Neuron (in vitro differentiated cells): ENCODE results near the gene SEH1L.

Source experiments
- H2AFZ ChIP-seq: one replicate; pipeline ENCODE4 v1.6.1; 2013; ENCODE audit warnings: low read depth, mild to moderate bottlenecking, inconsistent platforms, low read length, moderate library complexity
- H3K27me3 ChIP-seq: one replicate; pipeline ENCODE4 v1.6.1; 2013; ENCODE audit warnings: low read length; ENCODE audit not compliant: insufficient read depth
- H3K36me3 ChIP-seq: one replicate; pipeline ENCODE4 v1.6.1; 2013; ENCODE audit warnings: low read length; ENCODE audit not compliant: insufficient read depth
- H3K4me1 ChIP-seq: one replicate; pipeline ENCODE4 v1.6.1; 2013; ENCODE audit warnings: low read length; ENCODE audit not compliant: insufficient read depth
- H3K4me3 ChIP-seq: 2 replicates; pipeline ENCODE4 v1.5.1; 2013; ENCODE audit warnings: mild to moderate bottlenecking, low read length, moderate library complexity
- H3K9me3 ChIP-seq: one replicate; pipeline ENCODE4 v1.6.1; 2013; ENCODE audit warnings: low read length

Gene SEH1L

DNA sequence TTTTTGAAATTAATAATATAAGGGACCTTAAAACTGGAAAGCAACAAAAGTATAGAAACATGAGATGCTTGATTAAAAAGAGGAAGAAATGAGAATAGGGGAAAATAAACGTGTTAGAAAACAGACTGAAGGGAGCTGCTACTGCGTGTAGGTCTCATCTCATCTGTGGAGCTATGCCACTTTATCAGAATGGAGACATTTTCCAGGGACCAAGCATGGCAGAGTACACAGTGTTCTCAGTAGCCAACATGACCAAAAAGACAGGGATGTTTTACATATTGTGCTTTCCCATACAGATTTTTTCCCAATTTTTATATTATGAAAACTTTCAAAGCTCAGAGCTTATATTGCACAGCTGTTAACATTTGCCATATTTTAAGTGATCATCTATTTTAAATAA lies 66.4 kb downstream of the SEH1L start:
- Histone ChIP-seq H3K9me3 (no peaks in the 10 kb centered on the region), H3K4me3 (no peak overlapping the region), H3K27me3 (no peaks in the 10 kb centered on the region), H3K4me1 (no peaks in the 10 kb centered on the region), H2AFZ (no peak overlapping the region), H3K36me3 (peaks cover 80% of the 10 kb centered on the region)

DNA sequence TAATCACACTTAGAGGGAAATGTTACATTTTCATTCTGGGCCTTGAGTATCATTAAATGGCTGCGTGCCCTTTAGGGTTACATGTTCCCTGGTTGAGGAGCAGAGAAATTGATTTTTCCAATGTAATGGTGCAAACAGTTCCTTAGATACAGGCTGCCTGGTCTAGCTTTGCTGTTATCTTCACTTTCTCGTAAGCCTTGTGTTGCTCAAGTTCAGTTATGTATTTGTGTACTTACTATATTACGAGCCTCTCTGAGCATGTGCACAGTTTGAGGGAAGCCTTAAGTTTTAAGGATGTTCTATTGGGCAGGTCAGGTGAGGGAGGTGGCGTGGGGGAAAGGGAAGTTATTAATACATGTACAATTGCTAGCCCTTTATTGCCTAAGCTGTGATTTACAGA lies 67.0 kb downstream of the SEH1L start:
- no peaks in the 10 kb centered on the region for H3K27me3 ChIP-seq
- no peak overlapping the region for H2AFZ ChIP-seq
- H3K9me3 ChIP-seq, result no peaks in the 10 kb centered on the region
- H3K36me3 ChIP-seq, result peaks cover 78% of the 10 kb centered on the region
- H3K4me1 ChIP-seq, result no peaks in the 10 kb centered on the region
- H3K4me3 ChIP-seq, result no peak overlapping the region

DNA sequence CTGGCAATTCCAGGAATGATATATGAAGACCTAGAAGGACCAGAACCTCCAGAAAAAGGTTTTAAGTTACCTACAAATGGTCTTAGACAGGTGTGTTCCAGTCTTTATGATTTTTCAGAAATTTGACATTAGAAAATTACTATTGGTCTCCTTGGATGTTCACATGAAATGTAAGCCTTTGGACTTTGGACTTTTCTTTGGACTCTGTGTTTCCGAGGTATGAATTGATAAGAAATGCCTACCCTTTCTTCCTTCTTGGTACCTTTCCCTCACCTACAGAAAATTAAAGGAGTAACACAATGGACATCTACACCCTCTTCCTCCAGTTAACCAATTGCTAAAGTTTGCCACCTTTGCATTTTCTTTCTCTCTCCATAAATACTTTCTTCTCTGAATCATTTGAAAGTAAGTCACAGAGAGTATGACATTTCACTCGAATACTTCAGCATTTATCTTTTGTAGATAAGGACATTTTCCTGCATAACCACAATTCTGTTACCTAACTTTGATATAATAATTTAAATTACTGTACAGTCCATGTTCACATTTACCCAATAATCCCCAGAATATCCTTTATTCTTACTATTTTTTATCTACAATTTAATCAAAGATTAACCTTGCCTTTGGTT lies 69.5 kb downstream of the SEH1L start:
- Histone ChIP-seq H2AFZ (no peak overlapping the region), H3K36me3 (peaks cover 88% of the 10 kb centered on the region), H3K9me3 (no peaks in the 10 kb centered on the region), H3K27me3 (no peaks in the 10 kb centered on the region), H3K4me1 (no peaks in the 10 kb centered on the region), H3K4me3 (no peak overlapping the region)

DNA sequence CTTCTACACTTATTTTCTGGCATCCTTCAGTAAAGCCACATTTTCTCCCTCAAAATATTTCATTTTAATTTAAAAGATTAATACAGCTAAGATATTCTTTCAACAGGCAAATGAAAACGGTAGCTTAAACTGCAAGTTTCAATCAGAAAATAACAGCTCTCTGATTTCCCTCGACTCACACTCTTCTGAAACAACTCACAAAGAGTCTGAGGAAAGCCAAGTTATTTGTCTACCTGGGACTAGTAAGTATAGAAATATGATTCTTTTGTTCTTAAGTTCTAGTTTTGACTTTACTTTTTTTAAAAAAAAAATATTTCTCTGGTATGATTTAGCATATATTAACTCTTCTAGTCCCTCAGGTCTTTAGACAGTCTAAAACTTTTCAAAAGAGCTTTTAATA lies 70.6 kb downstream of the SEH1L start:
- no peak overlapping the region for H3K4me3 ChIP-seq
- H3K36me3 ChIP-seq, result peaks cover 80% of the 10 kb centered on the region
- H3K4me1 ChIP-seq, result no peaks in the 10 kb centered on the region
- no peaks in the 10 kb centered on the region for H3K9me3 ChIP-seq
- H3K27me3 ChIP-seq, result no peaks in the 10 kb centered on the region
- no peak overlapping the region for H2AFZ ChIP-seq

DNA sequence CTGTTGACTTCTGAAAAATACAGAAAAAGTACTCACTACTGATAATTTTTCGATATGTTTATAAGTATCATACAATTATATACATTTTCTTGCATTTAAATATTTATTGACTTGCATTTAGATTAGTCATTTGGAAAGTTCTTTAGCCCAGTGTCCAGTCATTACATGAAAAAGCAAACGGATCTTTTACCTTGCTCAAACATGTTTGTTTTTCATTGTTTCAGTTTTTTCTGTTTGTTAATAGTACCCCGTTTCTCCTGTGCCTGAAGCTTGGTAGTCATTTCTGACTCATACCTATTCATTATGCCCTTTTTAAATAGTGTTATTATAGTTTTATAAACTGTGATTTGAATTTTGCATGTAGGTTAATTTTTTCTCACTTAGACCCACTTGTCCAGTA lies 71.5 kb downstream of the SEH1L start:
- Histone ChIP-seq H3K9me3 (no peaks in the 10 kb centered on the region), H2AFZ (no peak overlapping the region), H3K4me1 (no peaks in the 10 kb centered on the region), H3K36me3 (peaks cover 74% of the 10 kb centered on the region), H3K27me3 (no peaks in the 10 kb centered on the region), H3K4me3 (no peak overlapping the region)

DNA sequence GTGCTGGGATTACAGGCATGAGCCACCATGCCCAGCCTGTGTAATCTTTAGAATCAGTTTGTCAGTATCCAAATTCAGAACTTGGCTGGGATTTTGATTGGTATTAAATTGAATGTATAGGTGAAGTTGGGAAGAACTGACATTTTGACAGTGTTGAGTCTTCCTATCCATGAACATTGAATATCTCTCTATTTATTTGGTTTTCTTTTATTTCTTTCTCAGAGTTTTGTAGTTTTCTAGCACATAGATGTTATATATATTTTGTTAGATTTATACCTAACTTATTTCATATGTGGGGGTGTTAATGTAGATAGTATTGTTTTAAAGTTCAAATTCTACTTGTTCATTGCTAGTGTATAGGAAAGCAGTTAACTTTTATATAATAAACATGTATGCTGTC lies 74.8 kb downstream of the SEH1L start:
- Histone ChIP-seq H2AFZ (no peak overlapping the region), H3K27me3 (no peaks in the 10 kb centered on the region), H3K4me3 (no peak overlapping the region), H3K36me3 (peaks cover 62% of the 10 kb centered on the region), H3K9me3 (peaks cover 2% of the 10 kb centered on the region), H3K4me1 (no peaks in the 10 kb centered on the region)

DNA sequence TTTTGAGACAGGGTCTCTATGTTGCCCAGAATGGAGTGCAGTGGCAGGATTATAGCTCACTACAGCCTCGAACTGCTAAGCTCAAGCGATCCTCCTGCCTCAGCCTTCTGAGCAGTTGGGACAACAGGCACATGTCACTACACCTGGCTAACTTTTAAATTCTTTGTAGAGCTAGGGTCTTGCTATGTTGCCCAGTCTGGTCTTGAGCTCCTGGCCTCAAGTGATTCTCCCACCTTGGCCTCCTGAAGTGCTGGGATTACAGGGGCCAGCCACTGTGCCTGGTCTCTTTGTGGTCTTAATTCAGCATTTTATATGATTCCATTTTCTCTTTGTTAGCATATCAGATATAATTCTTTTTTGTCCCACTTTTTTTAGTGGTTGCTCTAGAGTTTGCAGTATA lies 77.4 kb downstream of the SEH1L start:
- H3K9me3 ChIP-seq, result peaks cover 2% of the 10 kb centered on the region
- H3K4me3 ChIP-seq, result no peak overlapping the region
- no peak overlapping the region for H2AFZ ChIP-seq
- H3K27me3 ChIP-seq, result no peaks in the 10 kb centered on the region
- H3K36me3 ChIP-seq, result peaks cover 54% of the 10 kb centered on the region
- no peaks in the 10 kb centered on the region for H3K4me1 ChIP-seq

DNA sequence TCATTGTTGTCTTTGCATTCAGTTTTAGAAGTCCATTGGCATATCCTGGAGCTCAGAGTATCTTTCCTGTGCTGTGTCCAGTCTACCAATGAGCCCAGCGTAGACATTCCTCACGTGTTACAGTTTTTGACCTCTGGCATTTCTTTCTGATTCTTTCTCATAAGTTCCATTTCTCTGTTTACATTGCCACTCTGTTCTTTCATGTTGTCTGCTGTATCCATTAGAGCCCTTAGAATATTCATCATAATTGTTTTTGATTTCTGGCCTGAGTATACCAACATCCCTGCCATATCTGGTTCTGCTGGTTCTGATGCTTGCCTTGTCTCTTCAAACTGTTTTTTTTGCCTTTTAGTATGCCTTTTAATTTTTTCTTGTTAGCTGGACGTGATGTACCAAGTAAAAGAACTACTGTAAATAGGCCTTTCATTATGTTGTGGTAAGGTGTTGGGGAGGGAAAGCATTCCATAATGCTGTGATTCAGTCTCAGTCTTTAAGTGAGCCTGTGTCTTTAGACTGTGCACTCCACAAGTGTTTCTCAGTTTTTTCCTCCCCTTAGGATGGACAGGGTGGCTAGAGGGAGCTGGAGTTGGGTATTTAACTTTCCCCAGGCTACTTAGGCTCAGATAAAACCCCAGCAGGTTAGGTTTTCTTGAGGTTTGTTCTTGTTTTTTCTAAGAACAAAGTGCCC lies 78.9 kb downstream of the SEH1L start:
- H3K36me3 ChIP-seq, result peaks cover 52% of the 10 kb centered on the region
- H3K4me3 ChIP-seq, result no peak overlapping the region
- H2AFZ ChIP-seq, result no peak overlapping the region
- H3K27me3 ChIP-seq, result no peaks in the 10 kb centered on the region
- peaks cover 2% of the 10 kb centered on the region for H3K9me3 ChIP-seq
- no peaks in the 10 kb centered on the region for H3K4me1 ChIP-seq

DNA sequence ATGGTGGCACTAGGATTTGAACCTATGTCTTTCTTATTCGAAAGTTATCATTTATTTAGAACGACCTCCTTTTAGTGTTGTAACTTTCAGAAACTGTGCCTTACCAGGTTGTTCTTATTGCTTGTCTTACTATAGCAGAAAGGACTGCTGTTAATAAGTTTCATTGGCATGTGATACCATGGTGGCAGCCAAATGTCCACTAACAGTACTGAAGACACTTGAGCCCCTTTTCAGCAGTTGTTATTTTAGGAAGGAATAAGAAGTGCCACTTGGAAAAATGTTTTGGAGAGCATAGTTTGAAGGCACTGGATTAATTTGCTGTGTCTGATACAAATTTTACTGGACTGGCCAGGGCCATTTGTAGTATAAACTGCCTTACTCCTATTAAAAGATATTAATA lies 81.1 kb downstream of the SEH1L start:
- Histone ChIP-seq H3K4me3 (no peak overlapping the region), H3K27me3 (no peaks in the 10 kb centered on the region), H3K36me3 (peaks cover 56% of the 10 kb centered on the region), H2AFZ (no peak overlapping the region), H3K9me3 (peaks cover 2% of the 10 kb centered on the region), H3K4me1 (no peaks in the 10 kb centered on the region)

DNA sequence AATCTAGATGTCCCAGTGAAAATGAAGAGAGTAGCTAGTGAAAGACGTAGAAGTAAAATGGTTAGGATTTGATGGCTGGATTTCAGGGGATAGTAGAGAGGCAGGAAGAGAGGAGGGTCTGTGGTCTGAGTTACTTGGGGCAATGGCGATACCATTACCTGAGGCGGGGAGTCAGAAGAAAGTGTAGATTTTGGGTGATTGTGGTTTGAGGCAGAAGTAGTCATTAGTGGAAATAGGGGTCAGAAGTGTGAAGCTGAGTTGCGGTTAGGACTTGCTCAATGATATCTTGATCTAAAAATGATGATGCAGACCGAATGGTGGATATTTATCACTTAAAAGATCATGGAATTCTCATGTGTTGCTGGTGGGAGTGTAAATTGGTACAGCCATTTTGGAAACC lies 84.4 kb downstream of the SEH1L start:
- Histone ChIP-seq H3K27me3 (no peaks in the 10 kb centered on the region), H2AFZ (no peak overlapping the region), H3K4me1 (no peaks in the 10 kb centered on the region), H3K36me3 (peaks cover 45% of the 10 kb centered on the region), H3K4me3 (no peak overlapping the region), H3K9me3 (no peaks in the 10 kb centered on the region)

DNA sequence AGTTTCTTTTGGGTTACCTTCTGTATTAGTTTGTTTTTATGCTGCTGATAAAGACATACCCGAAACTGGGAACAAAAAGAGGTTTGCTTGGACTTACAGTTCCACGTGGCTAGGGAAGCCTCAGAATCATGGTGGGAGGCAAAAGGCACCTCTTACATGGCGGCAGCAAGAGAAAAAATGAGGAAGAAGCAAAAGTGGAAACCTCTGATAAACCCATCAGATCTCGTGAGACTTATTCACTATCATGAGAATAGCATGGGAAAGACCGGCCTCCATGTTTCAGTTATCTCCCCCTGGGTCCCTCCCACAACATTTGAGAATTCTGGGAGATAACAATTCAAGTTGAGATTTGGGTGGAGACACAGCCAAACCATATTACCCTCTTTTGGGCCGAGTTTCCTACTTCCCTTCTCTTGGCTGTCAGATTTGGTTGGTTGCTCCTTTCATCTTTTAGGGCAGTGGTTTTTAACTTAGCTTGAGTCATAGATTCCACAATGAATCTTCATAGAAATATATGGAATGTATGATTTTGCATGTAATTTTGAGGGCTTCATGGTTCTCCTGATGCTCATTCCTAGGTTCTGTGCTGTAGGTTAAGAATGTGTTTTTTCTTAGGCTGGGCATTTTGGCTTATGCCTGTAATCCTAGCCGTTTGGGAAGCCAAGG lies 87.6 kb downstream of the SEH1L start:
- Histone ChIP-seq H2AFZ (no peak overlapping the region), H3K4me1 (no peaks in the 10 kb centered on the region)

DNA sequence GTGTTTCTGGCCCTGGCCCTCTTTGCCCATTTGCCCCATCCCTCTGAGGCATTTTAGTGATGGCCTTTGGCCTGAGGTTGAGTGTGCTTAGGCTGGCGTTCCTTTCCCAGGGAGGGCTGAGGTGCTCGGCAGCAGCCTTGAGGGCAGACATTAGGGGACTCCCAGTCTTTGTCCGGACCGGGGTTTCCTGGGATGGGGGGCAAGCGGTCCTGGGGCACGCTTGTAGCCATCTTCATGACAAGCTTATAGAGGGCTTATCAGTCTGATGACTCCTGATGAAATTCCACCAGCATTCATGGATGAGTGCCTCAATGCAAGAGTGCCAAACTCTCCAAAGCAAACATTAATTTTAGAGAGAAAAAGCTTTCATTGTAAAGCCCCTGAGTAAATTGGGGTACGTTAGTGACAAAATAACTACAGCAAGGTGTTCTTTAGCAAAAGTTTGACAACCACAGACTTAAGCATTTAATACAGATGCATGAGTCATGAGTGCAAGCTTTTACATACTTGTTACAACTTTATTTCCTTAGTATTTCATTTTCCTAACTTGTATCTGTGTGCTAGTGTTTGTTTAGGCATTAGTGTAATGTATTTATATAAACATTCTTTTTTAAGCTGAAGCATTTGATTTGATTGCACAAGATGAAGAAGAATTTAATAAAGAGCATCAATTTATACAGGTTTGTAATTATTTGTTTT lies 89.0 kb downstream of the SEH1L start:
- H3K4me1 ChIP-seq, result no peaks in the 10 kb centered on the region
- no peaks in the 10 kb centered on the region for H3K27me3 ChIP-seq
- no peak overlapping the region for H3K4me3 ChIP-seq
- H2AFZ ChIP-seq, result no peak overlapping the region
- peaks cover 26% of the 10 kb centered on the region for H3K36me3 ChIP-seq
- no peaks in the 10 kb centered on the region for H3K9me3 ChIP-seq

More for the DNA sequence above, 87.6 kb downstream of the SEH1L start:
- no peak overlapping the region for H3K4me3 ChIP-seq
- H3K9me3 ChIP-seq, result no peaks in the 10 kb centered on the region
- H3K36me3 ChIP-seq, result peaks cover 35% of the 10 kb centered on the region
- no peaks in the 10 kb centered on the region for H3K27me3 ChIP-seq
